ENCODE results near the gene MED15. TPM values are rescaled to one million over a fixed set of nuclear protein-coding genes. Genes with fewer than 3 reads are reported as not detected.
A peak's percentile ranks its signal among the peaks of the same experiment; 100 is the strongest.

The MED15 gene
- total and polyA plus RNA-seq, 10 of the 15 experiments (the other 5 are each of a cell fraction or from before 2014, with no cell fraction given), result 1.4 to 75.2 (median 26.9) TPM

- intact Hi-C loops (cut with micrococcal nuclease; ENCODE audit: unreplicated experiment), result loop anchor here (1.0 to 5.0 kb wide), 2 partner anchors 91 to 136 kb away; no protein-coding TSS in a partner anchor
- H3K36me3 ChIP-seq (ENCODE audit: control insufficient read depth in 2 of 2, insufficient read depth in 2 of 2, low read length in 1 of 2), result no peaks in the 10 kb centered on the region
- 14% methylated on average over 13 of the region's 13 CpGs for WGBS (ENCODE audit: insufficient coverage, insufficient replicate concordance, low lambda C conversion rate, missing lambda C conversion rate)
- no peaks in the 10 kb centered on the region for H3K9me3 ChIP-seq (replicated peaks; ENCODE audit: control insufficient read depth, insufficient read depth, low read length)
- DNase-seq (ENCODE audit: low read depth, low spot score), result no peak
- RAD21 ChIA-PET (ENCODE audit: unreplicated experiment), result interaction anchor here (0.7 to 1.1 kb wide), 4 partner anchors 97 to 178 kb away, joined by 3 to 4 read pairs (median 3); no protein-coding TSS in a partner anchor
- H3K79me2 ChIP-seq (ENCODE audit: control insufficient read depth, insufficient read depth, low read length), result no peaks in the 10 kb centered on the region
- peak; percentile 88 for FAIRE-seq
- POLR2A ChIA-PET, result no interaction called here
- H3K9ac ChIP-seq (ENCODE audit: control insufficient read depth, insufficient read depth, low read length), result no peak overlapping the region
- no peak overlapping the region for H3K4me2 ChIP-seq (ENCODE audit: control insufficient read depth, insufficient read depth)
- SMC1A ChIA-PET (ENCODE audit: uncharacterized antibody, unreplicated experiment), result interaction anchor here (1.0 to 2.0 kb wide), 2 partner anchors 13 to 32 kb away, joined by 3 to 6 read pairs; no protein-coding TSS in a partner anchor
- H3K27ac ChIP-seq (ENCODE audit: control insufficient read depth, insufficient read depth), result no peak overlapping the region
- H3K4me1 ChIP-seq (ENCODE audit: control insufficient read depth, insufficient read depth, low read length), result peaks cover 18% of the 10 kb centered on the region
- no peak overlapping the region for H3K4me3 ChIP-seq
- H3K27me3 ChIP-seq (replicated peaks in 1 of 2; ENCODE audit: control insufficient read depth in 2 of 2, insufficient read depth in 2 of 2, low read length in 1 of 2), result no peaks in the 10 kb centered on the region
- H2AFZ ChIP-seq (ENCODE audit: control insufficient read depth, low read depth, low read length), result peak overlapping the region; percentile 28; the same call in 1 of the 2 replicates
- CTCF ChIA-PET, result interaction anchor here (0.6 to 2.0 kb wide), 8 partner anchors 13 to 167 kb away, joined by 3 to 12 read pairs (median 4); partner anchors contain the start of gene SERPIND1
- H4K20me1 ChIP-seq (ENCODE audit: control insufficient read depth, insufficient read depth), result no peaks in the 10 kb centered on the region
- BruUV-seq (replicated peaks), result no TSS peak
- in situ Hi-C loops (cut with MboI), result loop anchor here (5.0 kb wide), 1 partner anchor 81 kb away; no protein-coding TSS in a partner anchor
- peak; percentile 92 for ATAC-seq
- TF ChIP-seq REST (IDR thresholded peaks at IDR 0.05; ENCODE audit: low read depth, low read length) (no peak), ZBTB40 (IDR thresholded peaks at IDR 0.05; ENCODE audit: borderline replicate concordance) (no peak), MEF2A (IDR thresholded peaks at IDR 0.05; ENCODE audit: insufficient read depth, low read depth, low read length) (no peak), RAD21 (IDR thresholded peaks at IDR 0.05; ENCODE audit: insufficient read depth, low read depth, low read length) (peak; percentile 93), TCF12 (IDR thresholded peaks at IDR 0.05; ENCODE audit: low read depth, low read length) (0 out of 2 replicates have a peak, but pooled peaks have one; percentile 20), RBBP5 (conservative IDR thresholded peaks at IDR 0.05) (no peak), BCL3 (IDR thresholded peaks at IDR 0.05; ENCODE audit: borderline replicate concordance, insufficient read depth, low read depth, low read length, poor library complexity, severe bottlenecking) (no peak), SMAD1 (IDR thresholded peaks at IDR 0.05; ENCODE audit: low read depth, partially characterized antibody) (no peak), E2F8 (IDR thresholded peaks at IDR 0.05; ENCODE audit: low read depth, partially characterized antibody) (no peak)
Measured at GRCh38 chr22:20606041-20606783, 98.8 kb downstream of the MED15 start.

Measured in GM12878 (cell line).